AG04449 (cell line): ENCODE measurements around the gene CRMP1.

Source experiments
- CTCF ChIA-PET: fragments of 350-600 bp; formaldehyde crosslinking; extraction: SDS; loops from one replicate; lab custom pipeline; 2021; ENCODE audit warnings: antibody characterized with exemption; lab: Yijun Ruan, JAX
- POLR2A ChIA-PET: fragments of 400-600, 350-600 bp; formaldehyde crosslinking; extraction: SDS; loops from one replicate; lab custom pipeline; 2020; ENCODE audit warnings: antibody characterized with exemption, inconsistent platforms; lab: Yijun Ruan, JAX
- DNase-seq: peaks from one replicate; pipeline ENCODE4 v3.0.0-alpha.2; 2010; ENCODE audit warnings: low read depth, low spot score
- H3K4me3 ChIP-seq: 2 replicates; pipeline ENCODE4 v1.5.1; 2011; ENCODE audit warnings: low read depth, mild to moderate bottlenecking, control low read depth, low read length
- TF ChIP-seq, protein P1 (sequence below): IDR thresholded peaks from one replicate; pipeline ENCODE4 v1.5.1; 2011; ENCODE audit warnings: mild to moderate bottlenecking, moderate library complexity, low read length, control low read depth, inconsistent platforms; ENCODE audit not compliant: insufficient read depth; ENCODE audit errors: missing control alignments

CRMP1 gene

DNA sequence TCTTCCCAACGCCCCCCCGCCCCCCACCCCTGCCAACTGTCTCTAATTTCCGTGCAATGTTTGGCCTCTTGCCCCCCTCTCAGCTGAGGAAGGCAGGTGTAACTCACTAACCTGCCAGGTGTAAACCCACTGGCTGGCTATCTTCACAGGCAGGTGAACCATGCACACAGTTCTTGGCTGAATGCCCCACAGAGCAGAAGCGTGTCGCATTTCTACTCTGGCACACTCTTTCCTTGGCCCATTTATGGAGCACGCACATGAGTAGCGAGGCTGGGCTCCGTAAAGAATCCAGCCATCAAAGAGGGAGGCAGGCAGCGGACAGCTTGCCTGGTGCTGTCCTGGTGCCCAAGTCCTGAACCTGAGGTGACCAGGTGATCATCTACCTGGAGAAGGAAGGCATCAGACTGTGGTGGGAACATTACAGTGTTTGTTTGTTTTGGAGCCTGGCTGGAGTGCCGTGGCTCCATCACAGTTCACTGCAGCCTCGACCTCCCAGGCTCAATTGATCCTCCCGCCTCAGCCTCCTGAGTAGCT lies 39.2 kb upstream of the CRMP1 start:
- no peak for DNase-seq
- CTCF ChIA-PET: no interaction called here

GRCh38 chr4:5931526-5931925 lies 38.6 kb upstream of the CRMP1 start:
- POLR2A ChIA-PET: no interaction called here
- no peak for DNase-seq

More for the DNA sequence above, 39.2 kb upstream of the CRMP1 start:
- TF ChIP-seq, protein P1, sequence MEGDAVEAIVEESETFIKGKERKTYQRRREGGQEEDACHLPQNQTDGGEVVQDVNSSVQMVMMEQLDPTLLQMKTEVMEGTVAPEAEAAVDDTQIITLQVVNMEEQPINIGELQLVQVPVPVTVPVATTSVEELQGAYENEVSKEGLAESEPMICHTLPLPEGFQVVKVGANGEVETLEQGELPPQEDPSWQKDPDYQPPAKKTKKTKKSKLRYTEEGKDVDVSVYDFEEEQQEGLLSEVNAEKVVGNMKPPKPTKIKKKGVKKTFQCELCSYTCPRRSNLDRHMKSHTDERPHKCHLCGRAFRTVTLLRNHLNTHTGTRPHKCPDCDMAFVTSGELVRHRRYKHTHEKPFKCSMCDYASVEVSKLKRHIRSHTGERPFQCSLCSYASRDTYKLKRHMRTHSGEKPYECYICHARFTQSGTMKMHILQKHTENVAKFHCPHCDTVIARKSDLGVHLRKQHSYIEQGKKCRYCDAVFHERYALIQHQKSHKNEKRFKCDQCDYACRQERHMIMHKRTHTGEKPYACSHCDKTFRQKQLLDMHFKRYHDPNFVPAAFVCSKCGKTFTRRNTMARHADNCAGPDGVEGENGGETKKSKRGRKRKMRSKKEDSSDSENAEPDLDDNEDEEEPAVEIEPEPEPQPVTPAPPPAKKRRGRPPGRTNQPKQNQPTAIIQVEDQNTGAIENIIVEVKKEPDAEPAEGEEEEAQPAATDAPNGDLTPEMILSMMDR: no peak
- POLR2A ChIA-PET: no interaction called here
- H3K4me3 ChIP-seq: no peak overlapping the region

DNA sequence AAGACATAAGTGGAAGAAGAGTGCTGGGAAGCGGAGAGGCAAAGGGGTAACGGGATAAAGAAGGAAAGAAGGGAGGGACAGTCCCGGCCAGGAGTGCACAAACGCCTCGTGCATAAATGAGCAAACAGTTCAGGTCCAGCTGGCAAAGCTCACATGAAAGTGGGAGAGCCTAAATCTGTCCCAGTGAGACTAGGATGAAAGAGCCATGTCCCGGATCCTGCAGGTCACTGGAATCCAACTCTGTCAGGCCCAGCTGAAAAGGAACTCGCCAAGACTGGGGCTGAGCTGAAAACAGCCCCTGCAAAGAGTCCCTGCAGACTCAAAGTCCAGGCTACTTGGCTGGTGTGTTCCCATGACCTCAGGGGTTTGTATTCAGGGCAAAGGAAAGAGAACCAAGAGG lies 38.0 kb upstream of the CRMP1 start:
- no peak for DNase-seq
- CTCF ChIA-PET: no interaction called here
- POLR2A ChIA-PET: no interaction called here
- no peak overlapping the region for H3K4me3 ChIP-seq
- TF ChIP-seq, protein P1: no peak

More at GRCh38 chr4:5931526-5931925, 38.6 kb upstream of the CRMP1 start:
- CTCF ChIA-PET: no interaction called here
- no peak overlapping the region for H3K4me3 ChIP-seq
- TF ChIP-seq, protein P1: no peak

DNA sequence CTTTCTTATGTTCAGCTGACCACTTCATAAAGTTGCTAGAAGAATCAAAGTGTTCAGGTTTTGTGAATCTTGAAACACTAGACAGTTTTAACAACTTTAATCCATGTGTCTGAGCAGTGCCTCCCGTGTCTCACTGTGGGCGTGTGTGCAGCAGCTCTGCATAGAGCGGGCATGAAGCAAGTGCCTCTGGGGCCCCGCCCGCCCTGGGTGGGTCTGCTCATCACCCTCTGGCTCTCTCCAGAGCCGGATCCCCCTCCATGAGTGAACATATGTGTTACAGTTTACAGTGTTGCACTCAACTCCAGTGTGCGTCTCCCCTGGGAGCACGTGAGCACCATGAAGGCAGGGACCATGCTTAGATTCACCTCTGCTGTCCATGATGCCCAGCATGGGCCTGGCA lies 37.6 kb upstream of the CRMP1 start:
- POLR2A ChIA-PET: no interaction called here
- DNase-seq: no peak
- CTCF ChIA-PET: no interaction called here
- TF ChIP-seq, protein P1: no peak
- no peak overlapping the region for H3K4me3 ChIP-seq

- H3K4me3 ChIP-seq: no peak overlapping the region
- ChIA-PET CTCF (interaction anchor here (1.4 kb wide), 1 partner anchor 13 kb away, joined by 3 read pairs; no protein-coding TSS in a partner anchor), POLR2A (no interaction called here)
- TF ChIP-seq, protein P1: no peak
- no peak for DNase-seq
Measured at GRCh38 chr4:5928844-5929420, 36.0 kb upstream of the CRMP1 start.

DNA sequence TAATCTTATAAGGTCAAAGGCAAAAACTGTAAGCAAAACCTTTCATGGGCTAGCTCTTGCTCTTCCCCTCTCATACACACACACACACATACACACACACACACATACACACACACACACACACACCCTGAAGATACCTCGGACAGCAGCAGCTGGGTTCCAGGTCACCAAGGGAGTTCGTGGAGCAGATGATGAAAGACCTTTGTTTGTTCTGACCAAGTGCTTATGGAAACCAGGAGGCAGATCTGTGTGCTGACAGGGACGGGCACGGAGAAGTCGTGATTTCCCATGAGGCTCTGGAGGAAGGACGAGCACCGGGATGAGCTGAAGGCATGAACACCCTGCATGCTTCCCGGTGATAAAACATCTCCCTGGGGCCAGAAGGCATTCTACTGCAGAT lies 35.4 kb upstream of the CRMP1 start:
- POLR2A ChIA-PET: no interaction called here
- DNase-seq: no peak
- CTCF ChIA-PET: interaction anchor here (1.4 kb wide), 1 partner anchor 13 kb away, joined by 3 read pairs; no protein-coding TSS in a partner anchor
- TF ChIP-seq, protein P1: no peak
- no peak overlapping the region for H3K4me3 ChIP-seq
